GM13976 (cell line): Measurements from ENCODE around the gene RPSA.

Experiments
- DNase-seq: peaks from one replicate; pipeline ENCODE4 v3.0.0; 2012; ENCODE audit warnings: low spot score
- in situ Hi-C: fragments of 300-500 bp; cut with MboI; formaldehyde crosslinking; loops from one replicate; pipeline ENCODE4 v1.12.0; 2022; ENCODE audit warnings: low sequenced_read_pairs, mixed read lengths, inconsistent platforms; ENCODE audit not compliant: unreplicated experiment
- TF ChIP-seq, protein P1 (sequence below): IDR thresholded peaks from 2 replicates; pipeline ENCODE4 v1.5.1; 2012; ENCODE audit warnings: borderline replicate concordance, mild to moderate bottlenecking; ENCODE audit not compliant: insufficient read depth; ENCODE audit errors: extremely low read depth, missing control alignments, control extremely low read depth

RPSA gene

DNA sequence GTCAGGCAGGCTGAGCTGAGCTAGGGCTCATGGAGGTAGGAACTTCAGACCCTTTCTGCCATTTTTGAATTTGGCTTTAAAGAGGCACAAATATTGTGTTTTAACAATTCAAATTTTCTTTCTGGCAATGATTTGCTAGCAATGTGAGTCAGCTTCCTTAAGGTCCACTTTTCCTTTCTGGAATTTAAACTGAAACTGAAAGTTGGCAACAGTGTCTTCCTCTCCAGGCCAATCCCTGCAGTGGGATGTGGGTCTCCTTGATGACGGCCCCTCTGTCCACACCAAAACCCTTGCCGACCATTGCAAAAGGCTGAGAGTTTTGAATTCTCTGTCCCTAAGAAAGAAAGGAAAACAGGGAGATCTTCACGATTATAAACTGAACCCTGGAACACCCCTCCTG lies 27.1 kb downstream of the RPSA start:
- TF ChIP-seq, protein P1, sequence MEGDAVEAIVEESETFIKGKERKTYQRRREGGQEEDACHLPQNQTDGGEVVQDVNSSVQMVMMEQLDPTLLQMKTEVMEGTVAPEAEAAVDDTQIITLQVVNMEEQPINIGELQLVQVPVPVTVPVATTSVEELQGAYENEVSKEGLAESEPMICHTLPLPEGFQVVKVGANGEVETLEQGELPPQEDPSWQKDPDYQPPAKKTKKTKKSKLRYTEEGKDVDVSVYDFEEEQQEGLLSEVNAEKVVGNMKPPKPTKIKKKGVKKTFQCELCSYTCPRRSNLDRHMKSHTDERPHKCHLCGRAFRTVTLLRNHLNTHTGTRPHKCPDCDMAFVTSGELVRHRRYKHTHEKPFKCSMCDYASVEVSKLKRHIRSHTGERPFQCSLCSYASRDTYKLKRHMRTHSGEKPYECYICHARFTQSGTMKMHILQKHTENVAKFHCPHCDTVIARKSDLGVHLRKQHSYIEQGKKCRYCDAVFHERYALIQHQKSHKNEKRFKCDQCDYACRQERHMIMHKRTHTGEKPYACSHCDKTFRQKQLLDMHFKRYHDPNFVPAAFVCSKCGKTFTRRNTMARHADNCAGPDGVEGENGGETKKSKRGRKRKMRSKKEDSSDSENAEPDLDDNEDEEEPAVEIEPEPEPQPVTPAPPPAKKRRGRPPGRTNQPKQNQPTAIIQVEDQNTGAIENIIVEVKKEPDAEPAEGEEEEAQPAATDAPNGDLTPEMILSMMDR: no peak
- in situ Hi-C loops: no loop called here
- DNase-seq: no peak

DNA sequence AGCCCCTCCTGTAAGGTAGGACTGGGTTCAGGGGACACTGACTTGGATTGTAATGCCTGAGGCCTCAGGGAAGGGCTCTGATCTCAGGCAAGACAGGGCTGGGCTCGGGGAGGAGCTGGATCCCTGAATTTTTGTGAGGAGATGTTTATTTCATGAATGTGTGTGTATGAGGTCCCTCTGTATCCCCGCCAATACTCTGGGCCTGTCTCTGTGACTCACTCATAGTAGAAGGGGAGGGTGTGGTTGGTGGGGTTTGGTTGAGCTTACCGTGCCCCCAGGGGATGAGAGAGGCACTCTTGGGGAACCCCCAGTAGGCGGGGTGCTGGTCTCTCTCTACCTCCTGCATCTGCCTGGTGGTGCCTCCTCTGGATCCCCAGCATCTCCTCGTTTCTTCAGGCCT lies 28.1 kb downstream of the RPSA start:
- TF ChIP-seq, protein P1: no peak
- in situ Hi-C loops: no loop called here
- DNase-seq: no peak

DNA sequence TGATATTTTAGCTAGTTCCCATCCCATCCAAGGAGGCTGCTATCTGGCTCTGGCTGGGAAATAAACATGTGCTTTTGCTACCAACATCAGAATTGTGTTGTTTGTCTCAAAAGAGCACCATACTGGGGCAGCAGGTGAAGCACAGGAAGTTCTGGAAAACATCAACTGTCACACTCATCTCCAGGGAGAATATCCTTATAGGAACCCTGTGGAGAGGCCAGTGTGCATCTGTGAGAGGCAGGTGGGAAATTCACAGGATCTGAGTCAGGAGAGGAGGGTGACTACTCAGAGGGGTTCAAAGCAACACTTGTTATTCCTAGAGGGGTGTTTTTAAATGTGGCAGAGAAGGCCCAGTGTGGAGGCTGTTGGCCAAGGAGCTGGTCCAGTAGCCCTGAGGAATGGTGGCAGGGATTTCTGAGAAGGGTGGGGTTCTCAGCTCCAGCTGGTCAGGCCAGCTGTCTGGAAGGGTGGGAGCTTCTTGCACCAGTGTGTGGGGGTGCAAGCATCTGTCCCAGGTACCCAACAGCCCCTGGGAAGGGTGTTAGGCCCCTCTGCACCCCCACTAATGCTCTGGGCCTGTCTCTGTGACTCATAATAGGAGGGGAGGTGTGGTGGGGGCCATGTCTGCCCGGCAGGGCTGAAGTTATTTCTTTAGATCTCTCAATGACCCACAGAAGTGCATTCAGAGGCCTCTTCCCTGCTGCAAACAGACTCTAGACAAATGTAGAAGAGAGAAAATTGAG lies 28.7 kb downstream of the RPSA start:
- DNase-seq: no peak
- TF ChIP-seq, protein P1: no peak
- in situ Hi-C loops: no loop called here

DNA sequence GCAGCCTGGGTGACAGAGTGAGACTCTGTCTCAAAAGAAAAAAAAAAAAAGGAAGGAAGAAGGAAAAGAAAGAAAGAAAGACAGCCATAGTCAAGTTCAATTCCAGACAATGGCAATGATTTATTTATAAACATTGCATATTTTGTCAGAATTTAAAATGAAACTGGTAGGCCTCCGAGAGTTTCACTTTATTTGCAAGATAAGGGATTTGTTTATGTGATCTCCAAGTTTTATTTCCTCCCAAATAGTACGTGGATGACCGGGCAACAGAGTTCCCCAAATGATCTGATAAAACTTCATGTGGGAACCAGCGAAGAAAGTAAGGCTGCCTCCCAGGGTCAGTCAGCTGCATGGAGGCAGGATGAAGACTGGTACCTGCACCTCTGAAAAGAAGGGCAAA lies 32.4 kb downstream of the RPSA start:
- TF ChIP-seq, protein P1: no peak
- DNase-seq: no peak
- in situ Hi-C loops: no loop called here

DNA sequence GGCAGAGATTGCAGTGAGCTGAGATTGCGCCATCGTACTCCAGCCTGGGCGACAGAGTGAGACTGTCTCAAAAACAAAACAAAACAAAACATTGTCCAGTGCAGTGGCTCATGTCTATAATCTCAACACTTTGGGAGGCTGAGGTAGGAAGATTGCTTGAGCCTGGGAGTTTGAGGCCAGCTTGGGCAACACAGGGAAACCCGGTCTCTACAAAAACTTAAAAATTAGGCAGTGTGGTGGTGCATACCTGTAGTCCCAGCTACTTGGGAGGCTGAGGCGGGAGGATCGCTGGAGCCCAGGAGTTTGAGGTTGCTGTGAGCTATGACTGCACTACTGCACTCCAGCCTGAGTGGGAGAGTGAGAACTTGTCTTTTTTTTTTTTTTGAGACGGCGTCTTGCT lies 33.8 kb downstream of the RPSA start:
- in situ Hi-C loops: no loop called here
- no peak for DNase-seq
- TF ChIP-seq, protein P1: no peak

DNA sequence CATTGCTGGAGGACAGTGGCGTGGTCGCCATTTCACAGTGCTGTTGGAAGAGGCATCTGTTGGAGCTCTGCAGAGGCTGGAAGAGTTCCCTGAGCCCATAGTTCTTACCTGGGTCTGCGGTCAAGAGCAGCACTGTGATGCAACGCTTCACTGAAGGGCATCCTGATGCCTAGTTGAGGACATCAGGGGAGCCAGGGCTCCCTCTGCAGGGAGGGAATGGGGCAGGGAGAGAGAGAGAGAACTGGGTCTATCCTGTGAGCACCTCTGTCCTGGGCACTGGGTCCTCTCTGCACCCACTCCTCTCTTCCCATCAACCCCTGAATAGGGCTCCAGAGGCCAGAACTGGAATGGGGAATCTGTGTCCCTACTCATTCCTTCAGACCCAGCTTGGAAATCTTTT lies 37.0 kb downstream of the RPSA start:
- no peak for DNase-seq
- TF ChIP-seq, protein P1: no peak
- in situ Hi-C loops: no loop called here

DNA sequence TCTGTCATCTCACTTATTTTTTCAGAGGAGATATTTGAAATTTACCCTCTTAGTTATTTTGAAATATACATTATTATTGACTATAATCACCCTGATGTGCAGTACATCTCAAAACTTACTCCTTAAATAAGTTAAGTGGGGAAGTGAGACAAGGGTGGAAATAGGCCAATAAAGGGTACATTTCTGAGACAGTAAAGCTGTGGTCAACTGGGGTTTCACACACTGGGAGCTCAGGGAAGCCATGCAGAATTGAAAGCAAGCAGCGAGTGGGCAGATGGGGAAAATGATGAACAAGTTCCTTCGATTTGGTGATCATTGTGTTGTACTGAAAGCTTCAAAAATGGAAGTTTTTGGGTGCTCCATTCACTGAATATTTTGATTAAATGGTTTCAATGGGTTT lies 39.4 kb downstream of the RPSA start:
- DNase-seq: no peak
- TF ChIP-seq, protein P1: no peak
- in situ Hi-C loops: no loop called here
